Suprapubic skin (tissue), 4 donors: ENCODE data around the gene IL17B.

Source experiments
- EP300 ChIP-seq: sonication (generic); formaldehyde crosslinking; IDR thresholded peaks from one replicate; pipeline ENCODE4 v1.6.1; 2017; ENCODE audit warnings: antibody characterized with exemption
- POLR2A ChIP-seq, 2 donors: fragments of 450-650 bp; IDR thresholded peaks; one replicate each; pipeline ENCODE4 v1.6.1; 2017; ENCODE audit warnings: antibody characterized with exemption in 2 of 2, mild to moderate bottlenecking in 2 of 2, moderate library complexity in 2 of 2
- POLR2AphosphoS5 ChIP-seq, 3 donors: sonication (generic); formaldehyde crosslinking; IDR thresholded peaks; one replicate each; pipeline ENCODE4 v1.6.1; 2017; ENCODE audit warnings: antibody characterized with exemption in 3 of 3
- TF ChIP-seq, protein P1 (sequence below), 2 donors: fragments of 200-600 bp in 1 of 2; fragments of 450-650 bp in 1 of 2; sonication (generic) in 1 of 2; IDR thresholded peaks; one replicate each; pipeline ENCODE4 v1.5.1; 2016 to 2019; ENCODE audit warnings: antibody characterized with exemption in 2 of 2, mild to moderate bottlenecking in 1 of 2, moderate library complexity in 1 of 2

GRCh38 chr5:149340920-149341319 lies 38.2 kb downstream of the IL17B start:
- TF ChIP-seq, protein P1, sequence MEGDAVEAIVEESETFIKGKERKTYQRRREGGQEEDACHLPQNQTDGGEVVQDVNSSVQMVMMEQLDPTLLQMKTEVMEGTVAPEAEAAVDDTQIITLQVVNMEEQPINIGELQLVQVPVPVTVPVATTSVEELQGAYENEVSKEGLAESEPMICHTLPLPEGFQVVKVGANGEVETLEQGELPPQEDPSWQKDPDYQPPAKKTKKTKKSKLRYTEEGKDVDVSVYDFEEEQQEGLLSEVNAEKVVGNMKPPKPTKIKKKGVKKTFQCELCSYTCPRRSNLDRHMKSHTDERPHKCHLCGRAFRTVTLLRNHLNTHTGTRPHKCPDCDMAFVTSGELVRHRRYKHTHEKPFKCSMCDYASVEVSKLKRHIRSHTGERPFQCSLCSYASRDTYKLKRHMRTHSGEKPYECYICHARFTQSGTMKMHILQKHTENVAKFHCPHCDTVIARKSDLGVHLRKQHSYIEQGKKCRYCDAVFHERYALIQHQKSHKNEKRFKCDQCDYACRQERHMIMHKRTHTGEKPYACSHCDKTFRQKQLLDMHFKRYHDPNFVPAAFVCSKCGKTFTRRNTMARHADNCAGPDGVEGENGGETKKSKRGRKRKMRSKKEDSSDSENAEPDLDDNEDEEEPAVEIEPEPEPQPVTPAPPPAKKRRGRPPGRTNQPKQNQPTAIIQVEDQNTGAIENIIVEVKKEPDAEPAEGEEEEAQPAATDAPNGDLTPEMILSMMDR (IDR thresholded peaks at IDR 0.05): no peak
- TF ChIP-seq POLR2A (IDR thresholded peaks at IDR 0.05): no peak
- no peak for TF ChIP-seq POLR2AphosphoS5 (IDR thresholded peaks at IDR 0.05)
- TF ChIP-seq EP300: no peak
